DMS153 (cell line): ENCODE data around the gene CALN1.

ENCODE experiments used
- DNase-seq: peaks from one replicate; lab custom pipeline; 2025; lab: John Stamatoyannopoulos, UW

The CALN1 gene

DNA sequence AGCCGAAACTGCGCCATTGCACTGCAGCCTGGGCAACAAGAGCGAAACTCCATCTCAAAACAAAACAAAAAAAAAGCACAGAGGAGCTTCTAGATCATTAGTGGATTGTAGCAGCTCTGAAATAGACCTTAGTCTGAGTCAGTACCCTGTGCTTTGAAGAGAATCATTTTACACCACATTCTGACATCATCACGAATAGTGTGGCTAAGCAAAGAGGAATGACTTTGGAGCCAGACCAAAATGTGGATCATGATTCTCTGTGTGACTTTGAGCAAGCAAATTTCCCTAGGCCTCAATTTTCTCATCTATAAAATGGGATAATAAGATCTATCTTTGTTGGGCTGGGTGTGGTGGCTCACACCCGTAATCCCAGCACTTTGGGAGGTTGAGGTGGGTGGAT is 618.9 kb downstream of the CALN1 start:
- no peak for DNase-seq

GRCh38 chr7:71787513-71787912 is 624.6 kb downstream of the CALN1 start:
- DNase-seq = no peak

- DNase-seq = no peak
Observed at GRCh38 chr7:71785216-71785615, 626.9 kb downstream of the CALN1 start.

- no peak for DNase-seq
Observed at GRCh38 chr7:71784781-71785180, 627.4 kb downstream of the CALN1 start.

GRCh38 chr7:71784180-71784579 is 628.0 kb downstream of the CALN1 start:
- DNase-seq = no peak

DNA sequence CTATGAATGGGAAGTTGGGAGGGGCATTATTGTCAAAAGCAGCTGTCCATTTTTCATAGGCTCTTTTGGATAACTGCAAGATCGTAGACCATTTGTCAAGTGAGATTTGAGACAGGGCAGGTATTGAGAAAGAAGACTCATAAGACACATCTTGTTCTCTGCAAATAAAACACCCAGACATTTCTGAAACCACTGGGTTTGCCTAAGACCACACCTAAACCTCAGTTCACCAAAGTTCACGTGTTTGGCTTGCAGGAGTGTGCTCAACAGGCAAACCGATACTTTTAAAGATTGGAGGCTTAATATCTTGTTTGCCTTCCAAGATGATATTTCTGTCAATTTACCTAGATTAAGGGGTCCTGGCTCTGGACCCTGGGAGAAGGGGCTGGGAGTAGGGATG is 628.4 kb downstream of the CALN1 start:
- no peak for DNase-seq

GRCh38 chr7:71782051-71782450 is 630.1 kb downstream of the CALN1 start:
- no peak for DNase-seq

- no peak for DNase-seq
Observed at GRCh38 chr7:71780282-71780681, 631.9 kb downstream of the CALN1 start.

DNA sequence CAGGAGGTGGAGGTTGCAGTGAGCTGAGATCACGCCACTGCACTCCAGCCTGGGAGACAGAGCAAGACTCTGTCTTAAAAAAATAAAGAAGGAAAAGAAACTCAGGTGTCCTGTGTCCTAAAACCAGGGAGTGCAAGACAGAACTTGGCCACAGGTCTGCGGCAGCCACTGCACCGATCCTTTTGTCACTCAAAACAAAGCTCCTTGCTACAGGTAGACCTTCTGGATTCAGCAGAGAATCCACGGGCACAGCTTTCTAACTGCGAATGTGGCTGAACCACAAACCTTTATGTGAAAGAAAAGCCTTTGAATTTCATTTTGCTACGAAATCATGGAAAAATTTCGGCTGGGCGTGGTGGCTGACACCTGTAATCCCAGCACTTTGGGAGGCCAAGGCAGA is 634.9 kb downstream of the CALN1 start:
- DNase-seq = no peak

GRCh38 chr7:71776726-71777125 is 635.4 kb downstream of the CALN1 start:
- DNase-seq = no peak

- no peak for DNase-seq
Observed at GRCh38 chr7:71775648-71776047, 636.5 kb downstream of the CALN1 start.

- no peak for DNase-seq
Observed at GRCh38 chr7:71772779-71773178, 639.4 kb downstream of the CALN1 start.

DNA sequence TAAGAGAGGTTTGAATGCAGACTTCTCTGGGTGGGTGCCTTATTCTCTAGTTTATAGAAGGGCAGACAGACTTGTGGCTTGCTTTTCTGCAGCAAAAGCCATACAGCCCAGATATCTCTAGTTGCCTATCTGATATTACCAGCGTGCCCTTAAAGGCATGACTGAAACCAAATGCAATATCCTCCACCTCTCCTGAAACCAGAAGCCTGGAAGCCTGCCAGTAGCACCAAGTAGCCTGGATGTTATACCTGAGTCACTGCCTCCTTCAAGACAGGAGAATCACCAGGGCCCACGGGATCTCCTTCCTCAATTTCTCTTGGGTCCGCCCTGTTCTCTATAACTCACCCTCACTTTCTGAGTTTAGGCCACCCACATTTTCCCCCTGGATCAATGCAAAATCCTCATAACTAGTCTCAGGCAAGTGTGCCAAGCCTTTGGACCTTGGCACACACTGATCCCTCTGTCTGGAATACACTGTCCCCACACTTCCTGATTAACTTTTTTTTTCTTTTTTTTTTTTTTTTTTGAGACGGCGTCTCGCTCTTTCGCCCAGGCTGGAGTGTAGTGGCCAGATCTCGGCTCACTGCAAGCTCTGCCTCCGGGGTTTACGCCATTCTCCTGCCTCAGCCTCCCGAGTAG is 641.8 kb downstream of the CALN1 start:
- no peak for DNase-seq

DNA sequence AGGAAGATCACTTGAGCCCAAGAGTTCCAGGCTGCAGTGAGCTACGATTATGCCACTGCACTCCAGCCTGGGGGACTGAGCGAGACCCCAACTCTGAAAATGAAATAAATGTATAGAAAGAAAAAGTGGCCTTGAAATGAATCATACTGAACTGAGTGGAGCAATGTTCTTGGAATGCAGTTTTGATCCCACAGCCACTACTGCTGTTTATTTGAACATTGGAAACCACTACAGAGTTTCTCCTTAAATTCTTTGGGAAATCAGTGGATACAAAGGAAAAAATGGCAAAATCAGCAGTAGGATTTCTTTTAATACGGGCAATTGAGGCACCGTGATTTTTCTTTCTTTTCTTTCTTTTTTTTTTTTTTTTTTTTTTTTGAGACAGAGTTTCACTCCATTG is 642.8 kb downstream of the CALN1 start:
- DNase-seq = no peak

GRCh38 chr7:71768450-71768849 is 643.7 kb downstream of the CALN1 start:
- no peak for DNase-seq

GRCh38 chr7:71766016-71766415 is 646.1 kb downstream of the CALN1 start:
- no peak for DNase-seq

- DNase-seq = no peak
Observed at GRCh38 chr7:71761336-71761735, 650.8 kb downstream of the CALN1 start.

- DNase-seq = no peak
Observed at GRCh38 chr7:71754828-71755227, 657.3 kb downstream of the CALN1 start.

DNA sequence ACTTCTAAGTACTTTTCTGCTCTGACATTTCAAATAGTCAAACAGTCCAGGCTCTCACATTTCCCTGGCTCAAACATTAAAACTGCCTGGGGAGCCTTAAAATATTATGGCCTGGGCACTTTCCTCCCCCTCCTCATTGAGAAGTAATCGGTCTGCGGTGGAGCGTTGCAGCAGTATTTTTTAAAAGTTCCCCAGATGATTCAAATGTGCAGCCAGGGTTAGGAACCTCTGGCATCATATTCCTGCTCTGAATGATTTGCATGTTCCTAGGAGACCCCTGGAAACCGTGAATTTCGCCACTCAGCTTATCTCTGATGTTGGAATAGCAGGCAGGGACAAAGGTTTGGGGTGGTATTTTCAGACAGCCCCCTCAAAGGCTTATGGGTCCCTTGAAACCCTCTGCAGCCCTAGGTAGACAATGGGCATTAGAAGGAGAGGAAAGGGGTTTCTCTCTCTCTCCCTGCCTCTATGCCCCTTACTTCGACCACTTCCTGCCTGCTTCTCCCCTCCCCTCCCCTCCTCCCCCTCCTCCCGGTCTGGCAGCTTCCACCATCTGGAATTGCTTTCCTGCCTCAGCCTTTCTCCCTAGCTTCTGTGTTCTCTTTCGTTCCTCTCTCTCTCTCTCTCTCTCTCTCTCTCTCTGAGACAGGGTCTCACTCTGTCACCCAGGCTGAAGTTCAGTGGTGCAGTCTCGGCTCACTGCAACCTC is 658.0 kb downstream of the CALN1 start:
- DNase-seq = no peak

DNA sequence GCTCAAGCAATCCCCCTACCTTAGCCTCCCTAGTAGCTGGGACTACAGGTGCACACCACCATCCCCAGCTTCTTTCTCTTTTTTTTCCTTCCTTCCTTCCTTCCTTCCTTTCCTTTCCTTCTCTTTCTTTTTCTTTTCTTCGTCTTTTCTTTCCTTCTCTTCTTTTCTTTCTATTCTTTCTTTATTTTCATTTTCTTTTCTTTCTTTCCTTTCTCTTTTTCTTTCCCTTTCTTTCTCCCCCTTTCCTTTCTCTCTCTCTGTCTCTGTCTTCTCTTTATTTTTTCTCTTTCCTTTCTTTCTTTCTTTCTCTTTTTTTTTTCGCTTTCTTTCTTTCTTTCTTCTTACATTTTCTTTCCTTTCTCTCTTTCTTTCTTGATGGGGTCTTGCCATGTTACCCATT is 658.9 kb downstream of the CALN1 start:
- DNase-seq = no peak

DNA sequence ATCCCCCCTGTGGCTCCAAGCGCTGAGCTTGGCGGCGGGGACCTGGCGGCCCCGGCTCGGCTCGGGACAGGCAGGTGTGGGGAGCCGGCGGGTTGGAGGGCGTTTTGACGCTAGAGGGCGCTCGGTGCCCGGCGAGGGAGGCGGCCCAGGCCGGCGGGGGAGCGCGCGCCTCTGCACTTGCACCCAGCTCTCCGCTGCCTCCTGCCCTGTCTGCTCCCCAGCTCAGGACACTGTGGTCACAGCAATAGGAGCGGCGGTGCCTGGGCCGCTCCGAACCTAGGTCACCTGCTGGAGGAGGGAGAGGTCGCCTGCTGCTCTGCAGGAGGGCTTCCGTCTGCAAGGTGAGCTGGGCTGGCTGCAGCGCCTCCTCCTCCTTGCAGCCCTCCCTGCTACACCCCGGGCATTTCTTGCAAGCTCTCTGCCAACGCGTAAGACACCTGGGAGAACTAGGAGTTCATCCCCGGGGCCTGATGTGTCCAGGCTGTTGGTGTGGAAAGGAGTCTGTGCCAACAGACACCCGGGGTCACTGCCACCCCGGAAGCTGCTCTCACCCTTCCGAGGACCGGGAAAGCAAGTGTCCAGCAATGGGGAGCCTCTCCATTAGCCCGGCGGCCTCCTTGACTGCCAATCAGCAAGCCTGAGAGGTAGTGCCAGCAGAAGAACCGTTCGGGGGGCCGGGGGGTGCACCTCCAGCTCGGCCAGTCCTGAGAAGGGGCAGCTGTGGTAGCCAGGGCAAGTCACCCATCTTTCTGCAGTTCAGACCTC is 659.8 kb downstream of the CALN1 start:
- DNase-seq = no peak

GRCh38 chr7:71750290-71750689 is 661.8 kb downstream of the CALN1 start:
- DNase-seq = no peak

DNA sequence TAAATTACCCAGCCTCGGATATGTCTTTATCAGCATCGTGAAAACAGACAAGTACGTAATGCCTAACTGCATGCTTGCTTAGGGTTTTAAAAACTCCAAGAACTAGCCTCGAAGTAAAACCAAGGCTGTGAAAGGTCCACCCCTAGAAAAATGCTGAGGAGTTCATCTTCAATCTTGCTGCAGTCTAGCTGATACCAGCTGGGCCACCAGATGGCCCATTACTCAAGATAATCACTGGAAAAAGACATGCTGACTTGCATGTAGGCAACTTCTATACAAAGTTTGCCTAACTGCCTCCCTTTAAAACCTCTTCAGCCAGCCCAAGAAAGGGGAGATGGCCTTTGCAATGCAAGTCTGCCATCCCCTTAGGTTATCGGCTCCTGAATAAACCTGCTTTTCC is 666.1 kb downstream of the CALN1 start:
- no peak for DNase-seq
